ENCODE results near the gene ZNHIT2.

The ZNHIT2 gene

GRCh38 chr11:65071907-65072630 lies 45.4 kb downstream of the ZNHIT2 start:
- TF ChIP-seq TAF1 (IDR thresholded peaks at IDR 0.05; ENCODE audit: low read depth) (no peak), CEBPB (IDR thresholded peaks at IDR 0.05) (no peak), FOXM1 (IDR thresholded peaks at IDR 0.05; ENCODE audit: borderline replicate concordance, low read depth) (no peak), YY1 (IDR thresholded peaks at IDR 0.05; ENCODE audit: low read depth) (no peak), CREB1 (IDR thresholded peaks at IDR 0.05; ENCODE audit: low read depth) (no peak), EP300 (IDR thresholded peaks at IDR 0.05; ENCODE audit: borderline replicate concordance) (no peak), NFIC (IDR thresholded peaks at IDR 0.05) (no peak), RAD21 (IDR thresholded peaks at IDR 0.05; ENCODE audit: low read depth) (no peak), REST (IDR thresholded peaks at IDR 0.05; ENCODE audit: low read depth) (no peak), TCF12 (IDR thresholded peaks at IDR 0.05; ENCODE audit: low read depth) (no peak), EGR1 (IDR thresholded peaks at IDR 0.05) (no peak), ZBTB7A (IDR thresholded peaks at IDR 0.05; ENCODE audit: low read depth) (no peak), MAX (IDR thresholded peaks at IDR 0.05) (no peak), TEAD4 (IDR thresholded peaks at IDR 0.05) (no peak)
- TF ChIP-seq, protein P1, sequence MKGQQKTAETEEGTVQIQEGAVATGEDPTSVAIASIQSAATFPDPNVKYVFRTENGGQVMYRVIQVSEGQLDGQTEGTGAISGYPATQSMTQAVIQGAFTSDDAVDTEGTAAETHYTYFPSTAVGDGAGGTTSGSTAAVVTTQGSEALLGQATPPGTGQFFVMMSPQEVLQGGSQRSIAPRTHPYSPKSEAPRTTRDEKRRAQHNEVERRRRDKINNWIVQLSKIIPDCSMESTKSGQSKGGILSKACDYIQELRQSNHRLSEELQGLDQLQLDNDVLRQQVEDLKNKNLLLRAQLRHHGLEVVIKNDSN (IDR thresholded peaks at IDR 0.05) = no peak

- TF ChIP-seq TAF1 (IDR thresholded peaks at IDR 0.05; ENCODE audit: low read depth) (no peak), FOXM1 (IDR thresholded peaks at IDR 0.05; ENCODE audit: borderline replicate concordance, low read depth) (no peak), TEAD4 (IDR thresholded peaks at IDR 0.05) (no peak), EP300 (IDR thresholded peaks at IDR 0.05; ENCODE audit: borderline replicate concordance) (no peak), TCF12 (IDR thresholded peaks at IDR 0.05; ENCODE audit: low read depth) (no peak), RAD21 (IDR thresholded peaks at IDR 0.05; ENCODE audit: low read depth) (no peak), EGR1 (IDR thresholded peaks at IDR 0.05) (no peak), ZBTB7A (IDR thresholded peaks at IDR 0.05; ENCODE audit: low read depth) (no peak), CEBPB (IDR thresholded peaks at IDR 0.05) (no peak)
- TF ChIP-seq, protein P1 (IDR thresholded peaks at IDR 0.05) = no peak
Measured at GRCh38 chr11:65069217-65069616, 48.3 kb downstream of the ZNHIT2 start.

- TF ChIP-seq TAF1 (IDR thresholded peaks at IDR 0.05; ENCODE audit: low read depth) (no peak), EGR1 (IDR thresholded peaks at IDR 0.05) (no peak), TCF12 (IDR thresholded peaks at IDR 0.05; ENCODE audit: low read depth) (no peak), FOXM1 (IDR thresholded peaks at IDR 0.05; ENCODE audit: borderline replicate concordance, low read depth) (no peak), YY1 (IDR thresholded peaks at IDR 0.05; ENCODE audit: low read depth) (no peak), CREB1 (IDR thresholded peaks at IDR 0.05; ENCODE audit: low read depth) (no peak), REST (IDR thresholded peaks at IDR 0.05; ENCODE audit: low read depth) (no peak)
Measured at GRCh38 chr11:65067446-65067845, 50.1 kb downstream of the ZNHIT2 start.

DNA sequence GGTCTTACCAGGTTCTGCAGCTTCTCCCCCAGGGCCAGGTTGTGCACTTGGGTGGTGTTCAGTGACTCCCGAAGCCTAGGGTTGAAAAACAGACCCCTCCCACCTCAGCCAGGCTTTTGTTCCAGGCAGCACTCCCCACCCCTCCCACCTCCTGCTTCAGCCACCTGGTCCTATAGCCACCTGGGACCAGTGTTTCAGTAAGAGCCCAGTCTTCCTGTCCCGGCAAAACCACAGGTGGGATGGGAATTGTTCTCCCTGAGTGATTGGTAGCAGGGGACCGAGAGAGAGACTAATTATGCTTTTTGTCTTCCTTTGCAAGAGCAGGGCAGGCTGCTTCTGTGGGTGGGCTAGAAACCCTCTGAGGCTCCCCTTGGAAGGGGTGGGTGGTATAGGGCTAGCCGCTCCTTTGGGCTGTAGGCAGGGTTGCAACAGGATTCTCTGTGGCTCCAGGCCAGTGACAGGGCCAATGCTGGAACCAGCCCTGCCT lies 50.7 kb downstream of the ZNHIT2 start:
- TF ChIP-seq YY1 (IDR thresholded peaks at IDR 0.05; ENCODE audit: low read depth) (no peak), TEAD4 (IDR thresholded peaks at IDR 0.05) (no peak), EP300 (IDR thresholded peaks at IDR 0.05; ENCODE audit: borderline replicate concordance) (no peak), EGR1 (IDR thresholded peaks at IDR 0.05) (no peak), TAF1 (IDR thresholded peaks at IDR 0.05; ENCODE audit: low read depth) (no peak)
- TF ChIP-seq, protein P1 (IDR thresholded peaks at IDR 0.05) = no peak
